GM18505 (cell line): ENCODE measurements around the gene CYP2E1.
A peak's percentile ranks its signal among the peaks of the same experiment; 100 is the strongest.
"Not testable (repeated sequence)": the region's sequence is repeated elsewhere in the genome, so short reads cannot be mapped to it uniquely, and the experiment has no call there.

Experiments
- ATAC-seq: cut with Tn5 transposase; IDR thresholded peaks from one replicate; pipeline ENCODE4 v1.9.1; 2021; ENCODE audit not compliant: unreplicated experiment
- POLR2A ChIP-seq: IDR thresholded peaks from 4 replicates; pipeline ENCODE4 v1.6.1; 2011; ENCODE audit warnings: borderline replicate concordance; ENCODE audit not compliant: insufficient read depth, insufficient read length; ENCODE audit errors: extremely low read depth

Gene CYP2E1

DNA sequence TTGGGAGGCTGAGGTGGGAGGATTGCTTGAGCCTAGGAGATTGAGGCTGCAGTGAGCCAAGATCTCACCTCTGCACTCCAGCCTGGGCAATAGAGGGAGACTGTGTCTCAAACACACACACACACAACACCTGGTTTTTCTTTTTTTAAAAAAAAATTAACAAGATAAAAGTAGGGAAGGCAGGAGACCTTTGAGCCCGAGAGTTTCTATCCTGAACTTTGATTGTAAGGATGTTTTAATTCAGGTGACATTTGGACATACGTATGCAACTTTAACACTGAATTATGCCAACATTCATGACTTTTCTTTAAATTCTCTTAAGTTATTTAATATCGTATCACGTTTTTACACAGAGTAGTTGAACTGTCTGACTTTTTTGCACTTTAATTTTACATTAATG lies 11.7 kb upstream of the CYP2E1 start:
- no peak for TF ChIP-seq POLR2A
- no peak for ATAC-seq

DNA sequence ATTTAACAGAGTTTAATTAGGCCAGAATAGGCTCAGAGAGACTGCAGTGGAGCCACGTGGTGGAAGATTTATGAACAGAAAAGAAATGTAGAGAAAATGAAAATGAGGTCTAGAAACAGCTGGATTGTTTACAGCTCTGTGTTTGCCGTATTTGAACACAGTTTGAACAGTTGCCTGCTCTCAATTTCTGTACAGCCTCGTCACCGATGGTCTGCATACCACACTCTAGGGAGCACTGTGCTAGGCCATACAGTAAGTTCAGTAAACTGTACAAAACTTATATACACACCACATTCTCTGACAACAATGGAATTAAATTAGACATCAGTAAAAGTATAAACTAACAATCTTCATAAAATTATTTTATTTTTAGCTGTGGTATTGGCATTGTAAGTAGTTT lies 11.1 kb upstream of the CYP2E1 start:
- ATAC-seq = no peak
- no peak for TF ChIP-seq POLR2A

DNA sequence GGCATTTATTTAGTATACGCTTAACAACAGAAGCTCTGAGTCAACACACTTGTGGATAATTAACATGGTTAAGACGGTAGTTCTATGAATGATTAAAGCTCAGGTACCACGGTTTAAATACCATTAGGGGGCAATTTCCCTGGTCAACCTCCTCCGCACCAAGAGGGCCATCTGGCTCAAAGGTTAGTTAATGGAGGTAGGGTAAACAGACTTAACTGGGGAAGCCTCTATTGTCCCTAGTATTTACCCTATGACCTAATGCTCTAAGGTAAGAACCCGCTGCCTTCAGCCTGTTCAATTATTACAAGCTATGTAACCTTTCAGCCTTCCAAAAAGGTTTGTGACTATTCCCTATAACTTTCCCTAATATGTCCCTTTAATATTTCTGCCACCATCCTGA lies 8.6 kb upstream of the CYP2E1 start:
- ATAC-seq = not testable (repeated sequence)

DNA sequence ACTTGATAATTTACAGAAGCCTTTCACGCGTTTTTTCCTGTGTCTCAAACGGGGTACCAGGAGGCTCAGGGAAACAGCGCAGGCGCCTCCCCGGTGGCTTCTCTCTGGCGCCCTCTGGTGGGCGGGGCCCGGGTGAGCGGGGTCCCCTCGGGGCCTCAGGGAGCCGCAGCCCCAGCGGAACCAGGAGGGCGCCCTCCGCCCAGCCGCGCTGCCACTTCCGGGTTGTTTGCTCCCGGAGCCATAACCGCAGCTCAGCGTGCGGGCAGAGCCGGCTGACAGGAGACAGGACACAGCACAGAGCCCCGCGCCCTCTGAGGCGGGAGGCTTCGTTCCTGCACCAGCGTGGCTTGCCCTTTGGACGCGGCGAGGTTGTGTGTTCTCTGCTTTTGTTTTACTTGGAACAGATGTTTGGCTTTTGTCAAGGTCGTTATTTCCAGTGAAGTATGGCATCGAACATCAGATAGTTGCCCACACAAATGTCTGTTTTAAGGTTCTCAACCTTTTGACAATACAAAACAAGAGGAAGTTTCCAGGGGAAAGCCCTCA lies 6.9 kb upstream of the CYP2E1 start:
- peak; percentile 95 for ATAC-seq

DNA sequence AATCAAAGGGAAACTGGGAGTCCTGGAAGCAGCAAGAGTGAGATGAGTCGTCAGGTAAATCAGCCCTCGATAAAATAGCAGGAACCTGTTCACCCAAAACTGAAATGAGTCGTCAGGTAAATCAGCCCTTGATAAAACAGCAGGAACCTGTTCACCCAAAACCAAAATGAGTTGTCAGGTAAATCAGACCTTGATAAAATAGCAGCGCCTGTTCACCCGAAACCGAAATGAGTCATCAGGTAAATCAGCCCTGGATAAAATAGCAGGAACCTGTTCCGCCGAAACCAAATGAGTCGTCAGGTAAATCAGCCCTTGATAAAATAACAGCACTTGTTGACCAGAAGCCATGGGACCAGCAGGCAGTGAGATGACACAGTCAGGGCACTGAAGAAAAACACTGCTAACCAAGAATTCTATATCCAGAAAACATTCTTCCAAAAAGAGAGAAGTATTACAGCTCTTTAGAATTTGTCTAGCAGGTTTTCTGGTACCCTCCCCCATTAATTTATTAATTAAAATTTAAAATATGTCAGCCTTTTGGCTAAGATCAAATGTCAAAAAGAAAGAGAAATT lies 3.4 kb upstream of the CYP2E1 start:
- TF ChIP-seq POLR2A = no peak
- no peak for ATAC-seq

More for the DNA sequence above, 6.9 kb upstream of the CYP2E1 start:
- TF ChIP-seq POLR2A = peak; percentile 24

- no peak for ATAC-seq
- no peak for TF ChIP-seq POLR2A
Observed at GRCh38 chr10:133525444-133525843, 1.7 kb upstream of the CYP2E1 start.

- TF ChIP-seq POLR2A = no peak
- no peak for ATAC-seq
Observed at GRCh38 chr10:133527771-133528271, 658 bp downstream of the CYP2E1 start.

DNA sequence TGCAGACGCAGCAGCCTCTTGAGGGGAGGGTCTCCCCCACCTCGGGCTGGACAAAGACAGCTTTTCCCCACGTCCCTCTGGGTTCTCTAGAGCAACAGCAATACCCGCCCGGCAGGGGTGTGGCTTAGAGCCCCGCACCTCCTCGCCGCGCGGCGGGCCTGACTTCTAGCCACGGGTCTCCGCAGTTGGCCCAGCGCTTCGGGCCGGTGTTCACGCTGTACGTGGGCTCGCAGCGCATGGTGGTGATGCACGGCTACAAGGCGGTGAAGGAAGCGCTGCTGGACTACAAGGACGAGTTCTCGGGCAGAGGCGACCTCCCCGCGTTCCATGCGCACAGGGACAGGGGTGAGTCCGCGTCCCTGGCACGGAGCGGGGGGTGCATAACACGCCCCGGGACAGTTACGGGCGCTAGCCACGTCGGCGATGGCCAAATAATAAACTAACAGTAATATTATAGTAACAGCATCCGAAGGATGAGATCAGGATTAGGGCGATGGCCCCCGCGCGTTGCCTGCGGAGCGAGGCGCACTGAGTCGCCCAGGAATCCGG lies 1.2 kb downstream of the CYP2E1 start:
- no peak for TF ChIP-seq POLR2A
- no peak for ATAC-seq

- TF ChIP-seq POLR2A = no peak
- no peak for ATAC-seq
Observed at GRCh38 chr10:133528845-133529575, 1.8 kb downstream of the CYP2E1 start.

- TF ChIP-seq POLR2A = no peak
- no peak for ATAC-seq
Observed at GRCh38 chr10:133529576-133529946, 2.4 kb downstream of the CYP2E1 start.

DNA sequence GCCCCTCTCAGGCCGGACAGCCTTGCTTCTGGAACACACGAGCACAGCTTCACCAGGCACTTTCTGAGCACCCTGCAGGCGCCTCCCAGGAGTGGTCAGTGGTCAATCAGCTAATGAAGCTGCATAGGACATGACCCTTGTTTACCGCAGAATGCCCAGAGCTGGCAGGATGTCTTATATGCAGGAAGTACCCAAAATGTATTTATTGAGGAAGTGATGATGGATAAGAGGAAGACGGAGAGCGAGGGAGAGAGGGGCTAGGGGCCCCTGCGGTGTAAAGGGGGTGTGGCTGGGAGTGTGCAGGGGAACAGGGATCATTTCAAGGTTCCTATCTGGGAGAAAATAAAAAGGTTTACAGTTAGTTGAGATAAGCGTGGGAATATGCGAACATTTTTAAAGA lies 3.3 kb downstream of the CYP2E1 start:
- TF ChIP-seq POLR2A = no peak
- no peak for ATAC-seq

GRCh38 chr10:133532871-133533270 lies 5.7 kb downstream of the CYP2E1 start:
- ATAC-seq = no peak

DNA sequence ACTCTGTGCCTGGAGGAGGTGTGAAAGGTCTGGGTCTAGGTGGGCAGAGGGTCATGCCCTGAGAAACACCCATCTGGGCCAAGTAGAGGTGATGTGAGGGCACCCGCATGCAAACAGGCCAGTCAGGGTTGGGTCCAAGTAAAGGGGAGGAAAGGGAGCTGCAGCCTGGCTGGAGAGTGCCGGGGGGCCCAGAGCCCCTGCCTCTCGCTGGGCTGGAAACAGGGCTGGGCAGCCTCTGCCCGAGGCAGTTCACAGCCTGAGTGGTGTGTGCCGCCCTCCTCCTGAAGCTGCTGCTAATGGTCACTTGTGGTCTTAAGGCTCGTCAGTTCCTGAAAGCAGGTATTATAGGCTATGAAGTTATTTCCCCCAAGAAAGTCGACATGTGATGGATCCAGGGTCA lies 7.3 kb downstream of the CYP2E1 start:
- no peak for ATAC-seq
- no peak for TF ChIP-seq POLR2A

More at GRCh38 chr10:133532871-133533270, 5.7 kb downstream of the CYP2E1 start:
- no peak for TF ChIP-seq POLR2A

DNA sequence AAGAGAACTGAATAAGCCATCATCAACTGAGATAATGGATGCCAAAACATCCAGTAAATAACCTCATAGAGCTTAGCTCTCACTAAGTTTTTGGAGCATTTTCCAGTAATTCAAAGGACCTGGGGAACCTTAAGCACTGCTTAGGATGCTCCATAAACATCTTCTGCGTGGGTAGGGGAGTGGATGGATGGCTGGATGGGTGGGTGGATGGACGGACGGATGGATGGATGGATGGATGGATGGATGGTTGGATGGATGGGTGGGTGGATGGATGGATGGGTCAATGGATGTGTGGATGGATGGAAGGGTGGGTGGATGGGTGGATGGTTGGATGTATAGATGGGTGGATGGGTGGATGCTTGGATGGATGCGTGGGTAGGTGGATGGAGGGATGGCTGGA lies 9.0 kb downstream of the CYP2E1 start:
- ATAC-seq = no peak
- no peak for TF ChIP-seq POLR2A

GRCh38 chr10:133537546-133538545 lies 10.7 kb downstream of the CYP2E1 start:
- no peak for TF ChIP-seq POLR2A
- ATAC-seq = no peak

DNA sequence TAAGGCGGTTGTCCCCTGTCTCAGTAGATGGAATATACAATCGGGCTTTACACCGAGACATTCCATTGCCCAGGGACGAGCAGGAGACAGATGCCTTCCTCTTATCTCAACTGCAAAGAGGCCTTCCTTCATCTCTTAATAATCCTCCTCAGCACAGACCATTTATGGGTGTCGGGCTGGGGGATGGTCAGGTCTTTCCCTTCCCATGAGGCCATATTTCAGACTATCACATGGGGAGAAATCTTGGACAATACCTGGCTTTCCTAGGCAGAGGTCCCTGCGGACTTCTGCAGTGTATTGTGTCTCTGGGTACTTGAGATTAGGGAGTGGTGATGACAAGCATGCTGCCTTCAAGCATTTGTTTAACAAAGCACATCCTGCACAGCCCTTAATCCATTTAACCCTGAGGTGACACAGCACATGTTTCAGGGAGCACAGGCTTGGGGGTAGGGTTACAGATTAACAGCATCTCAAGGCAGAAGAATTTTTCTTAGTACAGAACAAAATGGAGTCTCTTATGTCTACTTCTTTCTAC lies 14.3 kb downstream of the CYP2E1 start:
- not testable (repeated sequence) for ATAC-seq
